H9 (cell line): ENCODE results near the gene MOCS1. TPM values are rescaled to one million over a fixed set of nuclear protein-coding genes. Genes with fewer than 3 reads are reported as not detected.

ENCODE experiments used
- DNase-seq: peaks from one replicate; pipeline ENCODE4 v3.0.0-alpha.2; 2017
- H2AFZ ChIP-seq: one replicate; pipeline ENCODE4 v1.6.1; 2013; ENCODE audit warnings: mild to moderate bottlenecking, low read length, control low read depth, moderate library complexity
- H2AK5ac ChIP-seq: 2 replicates; pipeline ENCODE4 v1.6.1; 2013; ENCODE audit warnings: low read length, control low read depth, mixed read lengths; ENCODE audit not compliant: insufficient read length
- H2BK120ac ChIP-seq: one replicate; pipeline ENCODE4 v1.6.1; 2013; ENCODE audit warnings: low read depth, mild to moderate bottlenecking, low read length, control low read depth, inconsistent platforms; ENCODE audit not compliant: poor library complexity, severe bottlenecking
- H2BK12ac ChIP-seq: 2 replicates; pipeline ENCODE4 v1.6.1; 2013; ENCODE audit warnings: low read length, control low read depth, mixed read lengths, low read depth; ENCODE audit not compliant: insufficient read length
- H2BK15ac ChIP-seq: 2 replicates; pipeline ENCODE4 v1.6.1; 2013; ENCODE audit warnings: low read depth, low read length, control low read depth
- H2BK20ac ChIP-seq: one replicate; pipeline ENCODE4 v1.6.1; 2013; ENCODE audit warnings: low read depth, mild to moderate bottlenecking, low read length, control low read depth, inconsistent platforms; ENCODE audit not compliant: poor library complexity, severe bottlenecking
- H2BK5ac ChIP-seq: 2 replicates; pipeline ENCODE4 v1.6.1; 2013; ENCODE audit warnings: low read length, control low read depth, mixed read lengths; ENCODE audit not compliant: insufficient read length
- H3K14ac ChIP-seq: 2 replicates; pipeline ENCODE4 v1.6.1; 2013; ENCODE audit warnings: low read length, control low read depth; ENCODE audit not compliant: insufficient read depth
- H3K18ac ChIP-seq: 2 replicates; pipeline ENCODE4 v1.6.1; 2013; ENCODE audit warnings: low read depth, mild to moderate bottlenecking, mixed read lengths, low read length, control low read depth; ENCODE audit not compliant: insufficient read length
- H3K23ac ChIP-seq: 2 replicates; pipeline ENCODE4 v1.6.1; 2013; ENCODE audit warnings: low read length, control low read depth, mixed read lengths, low read depth; ENCODE audit not compliant: insufficient read length
- H3K23me2 ChIP-seq: 2 replicates; pipeline ENCODE4 v1.6.1; 2013; ENCODE audit warnings: low read depth, mild to moderate bottlenecking, mixed read lengths, low read length, control low read depth; ENCODE audit not compliant: insufficient read length, poor library complexity, severe bottlenecking
- H3K27ac ChIP-seq: 2 replicates; pipeline ENCODE4 v1.5.1; 2013; ENCODE audit warnings: low read length, control low read depth, mixed read lengths, low read depth; ENCODE audit not compliant: insufficient read length
- H3K27me3 ChIP-seq: 2 replicates; pipeline ENCODE4 v1.6.1; 2013; ENCODE audit warnings: low read length, control low read depth, inconsistent platforms; ENCODE audit not compliant: insufficient read depth
- H3K4ac ChIP-seq: 2 replicates; pipeline ENCODE4 v1.6.1; 2013; ENCODE audit warnings: low read depth, mild to moderate bottlenecking, control low read depth, inconsistent platforms, low read length, moderate library complexity
- H3K4me1 ChIP-seq: 2 replicates; pipeline ENCODE4 v1.6.1; 2013; ENCODE audit warnings: low read length, control low read depth, inconsistent platforms; ENCODE audit not compliant: insufficient read depth
- H3K4me2 ChIP-seq: 2 replicates; pipeline ENCODE4 v1.6.1; 2013; ENCODE audit warnings: low read length, control low read depth, mixed read lengths; ENCODE audit not compliant: insufficient read length, insufficient read depth
- H3K56ac ChIP-seq: 2 replicates; pipeline ENCODE4 v1.6.1; 2013; ENCODE audit warnings: low read depth, mild to moderate bottlenecking, mixed read lengths, low read length, control low read depth; ENCODE audit not compliant: insufficient read length
- H3K79me1 ChIP-seq: 2 replicates; pipeline ENCODE4 v1.6.1; 2013; ENCODE audit warnings: low read depth, mild to moderate bottlenecking, moderate library complexity, low read length, control low read depth, inconsistent platforms; ENCODE audit not compliant: insufficient read depth, poor library complexity, severe bottlenecking
- H3K79me2 ChIP-seq: 2 replicates; pipeline ENCODE4 v1.6.1; 2013; ENCODE audit warnings: low read length, control low read depth, inconsistent platforms; ENCODE audit not compliant: insufficient read depth
- H3K9ac ChIP-seq: 2 replicates; pipeline ENCODE4 v1.6.1; 2013; ENCODE audit warnings: low read length, control low read depth, mixed read lengths; ENCODE audit not compliant: insufficient read length; ENCODE audit errors: extremely low read depth
- H3K9me3 ChIP-seq: one replicate; pipeline ENCODE4 v1.6.1; 2013; ENCODE audit warnings: low read depth, low read length, inconsistent platforms; ENCODE audit not compliant: control insufficient read depth
- H3T11ph ChIP-seq: one replicate; pipeline ENCODE4 v1.6.1; 2013; ENCODE audit warnings: mild to moderate bottlenecking, low read length, control low read depth, inconsistent platforms
- H4K20me1 ChIP-seq: one replicate; pipeline ENCODE4 v1.6.1; 2013; ENCODE audit not compliant: control insufficient read depth, insufficient read length, insufficient read depth
- H4K5ac ChIP-seq: 2 replicates; pipeline ENCODE4 v1.6.1; 2013; ENCODE audit warnings: low read depth, mild to moderate bottlenecking, mixed read lengths, low read length, control low read depth; ENCODE audit not compliant: insufficient read length
- H4K8ac ChIP-seq: replicated peaks from 2 replicates; pipeline ENCODE4 v1.6.1; 2013; ENCODE audit warnings: low read length, control low read depth, mixed read lengths, low read depth; ENCODE audit not compliant: insufficient read length
- H4K91ac ChIP-seq: 2 replicates; pipeline ENCODE4 v1.6.1; 2013; ENCODE audit warnings: low read depth, mild to moderate bottlenecking, moderate library complexity, mixed read lengths, low read length, control low read depth; ENCODE audit not compliant: insufficient read length
- H3K27ac Mint-ChIP-seq, 3 experiments: 2 replicates in 2 of 3; 3 replicates in 1 of 3; pipeline ENCODE4 v1.8.0; 2020 to 2021; ENCODE audit warnings: mixed read lengths in 3 of 3, mild to moderate bottlenecking in 1 of 3, moderate library complexity in 1 of 3
- H3K27me3 Mint-ChIP-seq: 2 replicates; pipeline ENCODE4 v1.8.0; 2021; ENCODE audit warnings: low read depth, mild to moderate bottlenecking, moderate library complexity, mixed read lengths
- H3K36me3 Mint-ChIP-seq, 3 experiments: 2 replicates in 2 of 3; 3 replicates in 1 of 3; pipeline ENCODE4 v1.8.0; 2020 to 2021; ENCODE audit warnings: low read depth in 3 of 3, mixed read lengths in 3 of 3; ENCODE audit not compliant: insufficient read depth in 1 of 3
- H3K4me1 Mint-ChIP-seq, 2 experiments: 2 replicates each; pipeline ENCODE4 v1.8.0; 2020; ENCODE audit warnings: mixed read lengths in 2 of 2
- H3K4me3 Mint-ChIP-seq, 2 experiments: 2 replicates in 1 of 2; 3 replicates in 1 of 2; pipeline ENCODE4 v1.8.0; 2020 to 2021; ENCODE audit warnings: mild to moderate bottlenecking in 2 of 2, mixed read lengths in 2 of 2, moderate library complexity in 1 of 2
- H3K9me3 Mint-ChIP-seq, 2 experiments: 2 replicates in 1 of 2; 3 replicates in 1 of 2; pipeline ENCODE4 v1.8.0; 2020; ENCODE audit warnings: mild to moderate bottlenecking in 2 of 2, mixed read lengths in 2 of 2, moderate library complexity in 1 of 2
- CTCF ChIP-seq: fragments of 200-600 bp; sonication (generic); conservative IDR thresholded peaks from 3 replicates; pipeline ENCODE4 v1.8.0; 2021; ENCODE audit warnings: antibody characterized with exemption, mild to moderate bottlenecking
- WGBS: extraction: QIAGEN DNeasy Blood & Tissue Kit; methylation state at CpG from one replicate; pipeline ENCODE4 v1.1.7; 2013; ENCODE audit warnings: missing lambda C conversion rate, low lambda C conversion rate, mixed read lengths; ENCODE audit not compliant: insufficient read length; ENCODE audit errors: extremely low coverage; 5-methylcytosine and 5-hydroxymethylcytosine counted together
- total RNA-seq: library from RNA; stranded (reverse); gene quantifications from 2 replicates; pipeline ENCODE4 v1.2.1, GENCODE V29; 2021

The MOCS1 gene
- total RNA-seq, 1 experiment from 2014 or later, result 15.2 TPM

- Histone ChIP-seq H3K27me3 (no peaks in the 10 kb centered on the region), H3K23me2 (no peaks in the 10 kb centered on the region), H2BK5ac (no peak overlapping the region), H3T11ph (no peak overlapping the region), H3K14ac (no peak overlapping the region), H3K9ac (no peak overlapping the region), H4K5ac (no peak overlapping the region), H3K4ac (no peak overlapping the region), H2BK12ac (no peak overlapping the region), H2BK20ac (no peak overlapping the region), H3K18ac (no peak overlapping the region), H3K79me1 (no peaks in the 10 kb centered on the region), H3K56ac (no peak overlapping the region), H2AK5ac (no peak overlapping the region), H3K27ac (no peak overlapping the region), H3K4me1 (no peaks in the 10 kb centered on the region), H2AFZ (no peak overlapping the region), H2BK120ac (no peak overlapping the region), H3K79me2 (no peaks in the 10 kb centered on the region), H2BK15ac (no peak overlapping the region), H3K9me3 (no peaks in the 10 kb centered on the region), H3K4me2 (no peak overlapping the region), H4K91ac (no peak overlapping the region), H4K20me1 (no peaks in the 10 kb centered on the region), H4K8ac (no peak overlapping the region), H3K23ac (no peak overlapping the region)
- no peaks in the 10 kb centered on the region for H3K9me3 Mint-ChIP-seq
- no peaks in the 10 kb centered on the region for H3K27me3 Mint-ChIP-seq
- DNase-seq, result no peak
- peaks cover 2 to 8% of the 10 kb centered on the region in 2 experiments for H3K4me1 Mint-ChIP-seq
- no peak overlapping the region for H3K4me3 Mint-ChIP-seq
- TF ChIP-seq CTCF, result no peak
- peaks cover 4 to 38% (median 30%) of the 10 kb centered on the region in 3 experiments; a peak in 6 of 7 replicates for H3K36me3 Mint-ChIP-seq
- no peak overlapping the region for H3K27ac Mint-ChIP-seq
- no CpG with 5 or more reads among the region's 3 CpGs for WGBS
Measured at GRCh38 chr6:39920157-39920556, 14.1 kb downstream of the MOCS1 start.
